ENCODE results near the gene EPN1. TPM values are rescaled to one million over a fixed set of nuclear protein-coding genes. Genes with fewer than 3 reads are reported as not detected.
"Not testable (repeated sequence)": the region's sequence is repeated elsewhere in the genome, so short reads cannot be mapped to it uniquely, and the experiment has no call there.

EPN1 gene
- total RNA-seq, 1 experiment from 2014 or later = 102 TPM

DNA sequence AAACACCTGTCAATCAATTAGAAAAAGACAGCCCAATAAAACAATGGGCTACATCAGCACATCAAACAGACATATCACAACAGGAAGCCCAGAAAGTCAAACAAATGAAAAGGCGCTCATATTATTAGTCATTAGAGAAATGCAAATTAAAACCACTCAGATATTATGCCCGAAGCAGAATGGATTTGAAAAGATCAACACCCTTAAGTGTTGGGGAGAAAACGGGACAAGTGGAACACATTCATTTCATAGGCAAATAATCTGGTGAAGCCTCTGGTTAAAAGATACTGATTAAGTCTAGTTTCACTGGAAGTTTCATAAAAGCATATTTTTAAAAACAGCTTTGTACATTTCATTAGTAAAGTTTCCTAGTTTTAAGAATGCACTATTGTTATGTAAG lies 45.8 kb downstream of the EPN1 start:
- H3K27ac Mint-ChIP-seq (ENCODE audit: low read depth, unreplicated experiment) = no peak overlapping the region
- no peak for DNase-seq (ENCODE audit: unreplicated experiment)
- TF ChIP-seq CTCF (IDR thresholded peaks at IDR 0.05; ENCODE audit: unreplicated experiment) = no peak
- no peaks in the 10 kb centered on the region for H3K4me1 Mint-ChIP-seq (ENCODE audit: insufficient read depth, unreplicated experiment)
- POLR2A ChIA-PET = no interaction called here
- BruUV-seq (replicated peaks) = no TSS peak
- no peak overlapping the region for H3K4me3 Mint-ChIP-seq (ENCODE audit: unreplicated experiment)
- H3K36me3 Mint-ChIP-seq (ENCODE audit: insufficient read depth, unreplicated experiment) = peaks cover 6% of the 10 kb centered on the region
- peaks cover 18% of the 10 kb centered on the region for H3K9me3 Mint-ChIP-seq (ENCODE audit: unreplicated experiment)
- intact Hi-C loops (cut with micrococcal nuclease) = no loop called here
- CTCF ChIA-PET = no interaction called here
- H3K27me3 Mint-ChIP-seq (ENCODE audit: insufficient read depth, unreplicated experiment) = peaks cover 23% of the 10 kb centered on the region

- no peak overlapping the region for H3K27ac Mint-ChIP-seq (ENCODE audit: low read depth, unreplicated experiment)
- BruUV-seq (replicated peaks) = no TSS peak
- H3K9me3 Mint-ChIP-seq (ENCODE audit: unreplicated experiment) = peaks cover 16% of the 10 kb centered on the region
- POLR2A ChIA-PET = no interaction called here
- intact Hi-C loops (cut with micrococcal nuclease) = no loop called here
- CTCF ChIA-PET = interaction anchor here (0.7 kb wide), 1 partner anchor 90 kb away, joined by 3 read pairs; no protein-coding TSS in a partner anchor
- H3K36me3 Mint-ChIP-seq (ENCODE audit: insufficient read depth, unreplicated experiment) = peaks cover 5% of the 10 kb centered on the region
- H3K27me3 Mint-ChIP-seq (ENCODE audit: insufficient read depth, unreplicated experiment) = peaks cover 18% of the 10 kb centered on the region
- no peak for DNase-seq (ENCODE audit: unreplicated experiment)
- TF ChIP-seq CTCF (IDR thresholded peaks at IDR 0.05; ENCODE audit: unreplicated experiment) = no peak
- no peaks in the 10 kb centered on the region for H3K4me1 Mint-ChIP-seq (ENCODE audit: insufficient read depth, unreplicated experiment)
- H3K4me3 Mint-ChIP-seq (ENCODE audit: unreplicated experiment) = no peak overlapping the region
Measured at GRCh38 chr19:55723491-55723890, 48.5 kb downstream of the EPN1 start.

- H3K4me3 Mint-ChIP-seq (ENCODE audit: unreplicated experiment); H3K27me3 Mint-ChIP-seq (ENCODE audit: insufficient read depth, unreplicated experiment); H3K4me1 Mint-ChIP-seq (ENCODE audit: insufficient read depth, unreplicated experiment); intact Hi-C loops (cut with micrococcal nuclease); H3K9me3 Mint-ChIP-seq (ENCODE audit: unreplicated experiment); H3K27ac Mint-ChIP-seq (ENCODE audit: low read depth, unreplicated experiment); CTCF ChIA-PET; POLR2A ChIA-PET; BruUV-seq (replicated peaks); DNase-seq (ENCODE audit: unreplicated experiment); H3K36me3 Mint-ChIP-seq (ENCODE audit: insufficient read depth, unreplicated experiment): not testable (repeated sequence)
Measured at GRCh38 chr19:55730378-55730777, 55.4 kb downstream of the EPN1 start.

DNA sequence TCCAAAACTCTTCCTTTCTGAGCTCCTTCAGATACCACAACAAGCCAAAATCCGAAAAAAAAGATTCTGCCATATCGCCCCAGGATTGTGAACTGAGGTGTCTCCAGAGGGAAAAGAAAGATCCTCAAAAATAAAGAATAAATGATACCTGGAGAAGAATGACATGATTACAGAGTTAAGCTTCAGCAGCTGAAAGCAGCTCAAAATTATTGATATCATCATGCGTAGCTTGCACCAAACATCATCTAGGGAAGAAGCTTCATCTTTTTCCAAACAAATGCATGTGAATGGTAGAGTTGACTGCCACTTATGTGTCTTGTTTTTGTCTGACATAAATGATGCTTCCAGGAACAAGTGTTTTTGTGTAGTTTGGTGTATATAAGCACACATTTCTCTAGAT lies 63.3 kb downstream of the EPN1 start, which contains the start of gene NLRP9:
NLRP9 (minus strand) TSS at position 101 of the 400 bp plus-strand sequence; CDS start at position 73, 28 bp downstream.
- BruUV-seq (replicated peaks) = no TSS peak
- Mint-ChIP-seq H3K36me3 (ENCODE audit: insufficient read depth, unreplicated experiment) (peaks cover 6% of the 10 kb centered on the region), H3K27me3 (ENCODE audit: insufficient read depth, unreplicated experiment) (no peaks in the 10 kb centered on the region), H3K4me3 (ENCODE audit: unreplicated experiment) (no peak within 1 kb of the TSS), H3K9me3 (ENCODE audit: unreplicated experiment) (no peaks in the 10 kb centered on the region), H3K27ac (ENCODE audit: low read depth, unreplicated experiment) (no peak within 1 kb of the TSS), H3K4me1 (ENCODE audit: insufficient read depth, unreplicated experiment) (no peaks in the 10 kb centered on the region)
- CTCF ChIA-PET = no interaction called here
- intact Hi-C loops (cut with micrococcal nuclease) = no loop called here
- TF ChIP-seq CTCF (IDR thresholded peaks at IDR 0.05; ENCODE audit: unreplicated experiment) = no peak
- DNase-seq (ENCODE audit: unreplicated experiment) = no peak
- POLR2A ChIA-PET = no interaction called here

- peaks cover 21% of the 10 kb centered on the region for H3K27me3 Mint-ChIP-seq (ENCODE audit: insufficient read depth, unreplicated experiment)
- no peak overlapping the region for H3K4me3 Mint-ChIP-seq (ENCODE audit: unreplicated experiment)
- no peak for DNase-seq (ENCODE audit: unreplicated experiment)
- H3K9me3 Mint-ChIP-seq (ENCODE audit: unreplicated experiment) = peaks cover 3% of the 10 kb centered on the region
- POLR2A ChIA-PET = no interaction called here
- H3K36me3 Mint-ChIP-seq (ENCODE audit: insufficient read depth, unreplicated experiment) = no peaks in the 10 kb centered on the region
- H3K4me1 Mint-ChIP-seq (ENCODE audit: insufficient read depth, unreplicated experiment) = no peaks in the 10 kb centered on the region
- CTCF ChIA-PET = no interaction called here
- intact Hi-C loops (cut with micrococcal nuclease) = no loop called here
- H3K27ac Mint-ChIP-seq (ENCODE audit: low read depth, unreplicated experiment) = no peak overlapping the region
- no peak for TF ChIP-seq CTCF (IDR thresholded peaks at IDR 0.05; ENCODE audit: unreplicated experiment)
- BruUV-seq (replicated peaks) = no TSS peak
Measured at GRCh38 chr19:55750715-55751114, 75.7 kb downstream of the EPN1 start.
